K562 (cell line): ENCODE results near the gene CBX8. TPM values are rescaled to one million over a fixed set of nuclear protein-coding genes. Genes with fewer than 3 reads are reported as not detected.
A peak's percentile ranks its signal among the peaks of the same experiment; 100 is the strongest.

Experiments
- ATF1 ChIP-seq, 2 experiments: fragments of 450-650 bp in 1 of 2; IDR thresholded peaks; 2 replicates each; pipeline ENCODE4 v1.6.1; 2016; ENCODE audit warnings: missing compliant biosample characterization in 1 of 2, missing genetic modification characterization in 1 of 2
- CREM ChIP-seq: IDR thresholded peaks from 2 replicates; pipeline ENCODE4 v1.6.1; 2014; ENCODE audit warnings: antibody characterized with exemption, low read depth
- NFXL1 ChIP-seq: fragments of 450-650 bp; formaldehyde crosslinking; IDR thresholded peaks from 2 replicates; pipeline ENCODE4 v1.4.0; 2021; ENCODE audit warnings: mild to moderate bottlenecking
- POLR3A ChIP-seq: IDR thresholded peaks from 2 replicates; pipeline ENCODE4 v1.6.1; 2011; ENCODE audit warnings: borderline replicate concordance, mild to moderate bottlenecking, moderate library complexity; ENCODE audit not compliant: insufficient read length, insufficient read depth; ENCODE audit errors: extremely low read depth
- RB1 ChIP-seq: fragments of 450-650 bp; IDR thresholded peaks from 2 replicates; pipeline ENCODE4 v1.6.1; 2017; ENCODE audit warnings: low read depth, mild to moderate bottlenecking
- ZNF175 ChIP-seq: fragments of 200-800 bp; sonication (Bioruptor generic); IDR thresholded peaks from 2 replicates; pipeline ENCODE4 v1.6.1; 2016; ENCODE audit warnings: low read depth, mild to moderate bottlenecking, missing genetic modification characterization, missing compliant biosample characterization
- polyA plus RNA-seq, 8 experiments: library from polyadenylated mRNA; depleted of rRNA in 4 of 8; stranded (reverse) in 5 of 8; unstranded in 3 of 8; fragments of >200 nt; fragmentation: Nextera tagmentation in 2 of 8; fragmentation: Illumina TruSeq in 1 of 8; extraction: Ambion mirVana in 2 of 8; extraction: Trizol in 1 of 8; gene quantifications; 2 replicates each; pipeline versions ENCODE4 v1.2.1 to v1.2.3, GENCODE V29; 2011 to 2014; ENCODE audit warnings: inconsistent platforms in 1 of 8, missing spikeins in 1 of 8
- total RNA-seq, 7 experiments: library from RNA; depleted of rRNA in 6 of 7; stranded (reverse); fragments of >200 nt in 6 of 7; fragmentation: Illumina TruSeq in 2 of 7; extraction: Trizol in 2 of 7; gene quantifications; 2 replicates each; pipeline versions ENCODE4 v1.2.1 to v1.2.3, GENCODE V29; 2011 to 2021; ENCODE audit warnings: low replicate concordance in 1 of 7
- TF ChIP-seq, protein P1 (sequence below): fragments of 250-450 bp; sonication (Bioruptor Pico); IDR thresholded peaks from 2 replicates; pipeline ENCODE4 v1.9.0; 2021; ENCODE audit warnings: mild to moderate bottlenecking, inconsistent platforms
- TF ChIP-seq, protein P2 (sequence below), 2 experiments: fragments of 250-450 bp in 1 of 2; fragments of 450-650 bp in 1 of 2; sonication (Bioruptor Pico) in 1 of 2; IDR thresholded peaks; 2 replicates each; pipeline versions ENCODE4 v1.6.1 to v1.8.0; 2016 to 2021; ENCODE audit warnings: mild to moderate bottlenecking in 2 of 2, moderate library complexity in 2 of 2, missing compliant biosample characterization in 1 of 2, missing genetic modification characterization in 1 of 2
- TF ChIP-seq, protein P3 (sequence below), 2 experiments: fragments of 450-650 bp in 1 of 2; sonication (generic) in 1 of 2; formaldehyde crosslinking in 1 of 2; IDR thresholded peaks; 2 replicates each; pipeline versions ENCODE4 v1.7.1 to v1.9.0; 2016 to 2022; ENCODE audit warnings: inconsistent platforms in 1 of 2, mild to moderate bottlenecking in 1 of 2, missing genetic modification reagents in 1 of 2
- TF ChIP-seq, protein P4 (sequence below): fragments of 450-650 bp; IDR thresholded peaks from 2 replicates; pipeline ENCODE4 v1.6.1; 2016; ENCODE audit warnings: low read depth, mild to moderate bottlenecking, moderate library complexity
- TF ChIP-seq, protein P5 (sequence below): fragments of 200-800 bp; sonication (Bioruptor generic); IDR thresholded peaks from 2 replicates; pipeline ENCODE4 v1.6.1; 2017; ENCODE audit warnings: missing genetic modification characterization, missing compliant biosample characterization

Gene CBX8
- total and polyA plus RNA-seq, 9 of the 15 experiments (the other 6 are each of a cell fraction or from before 2014, with no cell fraction given), result 0.08 to 11.9 (median 2.6) TPM

DNA sequence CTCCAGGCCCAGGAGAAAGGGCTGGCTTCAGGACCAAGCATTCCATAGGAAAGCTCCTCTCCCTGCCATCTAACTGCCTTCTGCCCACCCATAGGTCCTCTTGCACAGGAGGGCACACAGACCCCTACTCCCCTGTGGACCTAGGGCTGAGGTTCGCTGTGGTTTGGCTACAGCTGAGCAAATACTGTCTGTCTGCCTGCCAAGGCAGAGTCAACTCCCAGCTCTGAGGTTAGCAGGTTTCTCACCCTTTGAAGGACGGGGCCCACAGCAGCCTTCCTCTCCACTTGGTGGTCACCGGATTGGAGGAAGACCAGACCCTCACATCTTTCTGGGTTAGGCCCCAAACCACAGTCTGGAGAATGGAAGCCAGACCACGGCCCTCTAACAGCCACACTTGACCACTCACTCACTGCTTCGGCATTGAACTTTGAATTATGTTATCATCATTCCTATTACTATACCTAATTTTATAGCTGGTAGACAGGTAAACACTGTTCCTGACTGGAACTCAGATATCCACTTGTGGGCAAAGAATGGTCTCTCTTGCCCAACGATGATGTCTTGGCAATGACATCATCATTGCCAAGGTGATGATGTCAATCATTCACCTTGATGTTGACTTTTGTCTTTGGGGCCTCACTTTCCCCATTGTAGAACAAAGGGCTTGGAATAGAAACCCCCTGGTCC is 28.2 kb upstream of the CBX8 start (continued):
- TF ChIP-seq, protein P1, sequence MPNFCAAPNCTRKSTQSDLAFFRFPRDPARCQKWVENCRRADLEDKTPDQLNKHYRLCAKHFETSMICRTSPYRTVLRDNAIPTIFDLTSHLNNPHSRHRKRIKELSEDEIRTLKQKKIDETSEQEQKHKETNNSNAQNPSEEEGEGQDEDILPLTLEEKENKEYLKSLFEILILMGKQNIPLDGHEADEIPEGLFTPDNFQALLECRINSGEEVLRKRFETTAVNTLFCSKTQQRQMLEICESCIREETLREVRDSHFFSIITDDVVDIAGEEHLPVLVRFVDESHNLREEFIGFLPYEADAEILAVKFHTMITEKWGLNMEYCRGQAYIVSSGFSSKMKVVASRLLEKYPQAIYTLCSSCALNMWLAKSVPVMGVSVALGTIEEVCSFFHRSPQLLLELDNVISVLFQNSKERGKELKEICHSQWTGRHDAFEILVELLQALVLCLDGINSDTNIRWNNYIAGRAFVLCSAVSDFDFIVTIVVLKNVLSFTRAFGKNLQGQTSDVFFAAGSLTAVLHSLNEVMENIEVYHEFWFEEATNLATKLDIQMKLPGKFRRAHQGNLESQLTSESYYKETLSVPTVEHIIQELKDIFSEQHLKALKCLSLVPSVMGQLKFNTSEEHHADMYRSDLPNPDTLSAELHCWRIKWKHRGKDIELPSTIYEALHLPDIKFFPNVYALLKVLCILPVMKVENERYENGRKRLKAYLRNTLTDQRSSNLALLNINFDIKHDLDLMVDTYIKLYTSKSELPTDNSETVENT, result no peak
- no peak for TF ChIP-seq RB1
- 0 out of 2 replicates have a peak, but pooled peaks have one; percentile 59 for TF ChIP-seq ZNF175 (CRISPR knock-in tag)
- TF ChIP-seq, protein P2, sequence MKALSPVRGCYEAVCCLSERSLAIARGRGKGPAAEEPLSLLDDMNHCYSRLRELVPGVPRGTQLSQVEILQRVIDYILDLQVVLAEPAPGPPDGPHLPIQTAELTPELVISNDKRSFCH (CRISPR knock-in tag; IDR thresholded peaks at IDR 0.05), result no peak
- TF ChIP-seq, protein P2 (tag; IDR thresholded peaks at IDR 0.05), result 0 out of 2 replicates have a peak, but pooled peaks have one; percentile 30
- TF ChIP-seq POLR3A, result no peak
- 0 out of 2 replicates have a peak, but pooled peaks have one; percentile 12 for TF ChIP-seq CREM
- TF ChIP-seq, protein P3, sequence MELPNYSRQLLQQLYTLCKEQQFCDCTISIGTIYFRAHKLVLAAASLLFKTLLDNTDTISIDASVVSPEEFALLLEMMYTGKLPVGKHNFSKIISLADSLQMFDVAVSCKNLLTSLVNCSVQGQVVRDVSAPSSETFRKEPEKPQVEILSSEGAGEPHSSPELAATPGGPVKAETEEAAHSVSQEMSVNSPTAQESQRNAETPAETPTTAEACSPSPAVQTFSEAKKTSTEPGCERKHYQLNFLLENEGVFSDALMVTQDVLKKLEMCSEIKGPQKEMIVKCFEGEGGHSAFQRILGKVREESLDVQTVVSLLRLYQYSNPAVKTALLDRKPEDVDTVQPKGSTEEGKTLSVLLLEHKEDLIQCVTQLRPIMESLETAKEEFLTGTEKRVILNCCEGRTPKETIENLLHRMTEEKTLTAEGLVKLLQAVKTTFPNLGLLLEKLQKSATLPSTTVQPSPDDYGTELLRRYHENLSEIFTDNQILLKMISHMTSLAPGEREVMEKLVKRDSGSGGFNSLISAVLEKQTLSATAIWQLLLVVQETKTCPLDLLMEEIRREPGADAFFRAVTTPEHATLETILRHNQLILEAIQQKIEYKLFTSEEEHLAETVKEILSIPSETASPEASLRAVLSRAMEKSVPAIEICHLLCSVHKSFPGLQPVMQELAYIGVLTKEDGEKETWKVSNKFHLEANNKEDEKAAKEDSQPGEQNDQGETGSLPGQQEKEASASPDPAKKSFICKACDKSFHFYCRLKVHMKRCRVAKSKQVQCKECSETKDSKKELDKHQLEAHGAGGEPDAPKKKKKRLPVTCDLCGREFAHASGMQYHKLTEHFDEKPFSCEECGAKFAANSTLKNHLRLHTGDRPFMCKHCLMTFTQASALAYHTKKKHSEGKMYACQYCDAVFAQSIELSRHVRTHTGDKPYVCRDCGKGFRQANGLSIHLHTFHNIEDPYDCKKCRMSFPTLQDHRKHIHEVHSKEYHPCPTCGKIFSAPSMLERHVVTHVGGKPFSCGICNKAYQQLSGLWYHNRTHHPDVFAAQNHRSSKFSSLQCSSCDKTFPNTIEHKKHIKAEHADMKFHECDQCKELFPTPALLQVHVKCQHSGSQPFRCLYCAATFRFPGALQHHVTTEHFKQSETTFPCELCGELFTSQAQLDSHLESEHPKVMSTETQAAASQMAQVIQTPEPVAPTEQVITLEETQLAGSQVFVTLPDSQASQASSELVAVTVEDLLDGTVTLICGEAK (IDR thresholded peaks at IDR 0.05), result no peak
- TF ChIP-seq, protein P3 (CRISPR knock-in tag; IDR thresholded peaks at IDR 0.05), result no peak
- TF ChIP-seq, protein P4, sequence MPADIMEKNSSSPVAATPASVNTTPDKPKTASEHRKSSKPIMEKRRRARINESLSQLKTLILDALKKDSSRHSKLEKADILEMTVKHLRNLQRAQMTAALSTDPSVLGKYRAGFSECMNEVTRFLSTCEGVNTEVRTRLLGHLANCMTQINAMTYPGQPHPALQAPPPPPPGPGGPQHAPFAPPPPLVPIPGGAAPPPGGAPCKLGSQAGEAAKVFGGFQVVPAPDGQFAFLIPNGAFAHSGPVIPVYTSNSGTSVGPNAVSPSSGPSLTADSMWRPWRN, result no peak
- no peak for TF ChIP-seq ATF1 (CRISPR knock-in tag; IDR thresholded peaks at IDR 0.05)
- TF ChIP-seq ATF1 (tag; IDR thresholded peaks at IDR 0.05), result peak; percentile 67
- TF ChIP-seq, protein P5, sequence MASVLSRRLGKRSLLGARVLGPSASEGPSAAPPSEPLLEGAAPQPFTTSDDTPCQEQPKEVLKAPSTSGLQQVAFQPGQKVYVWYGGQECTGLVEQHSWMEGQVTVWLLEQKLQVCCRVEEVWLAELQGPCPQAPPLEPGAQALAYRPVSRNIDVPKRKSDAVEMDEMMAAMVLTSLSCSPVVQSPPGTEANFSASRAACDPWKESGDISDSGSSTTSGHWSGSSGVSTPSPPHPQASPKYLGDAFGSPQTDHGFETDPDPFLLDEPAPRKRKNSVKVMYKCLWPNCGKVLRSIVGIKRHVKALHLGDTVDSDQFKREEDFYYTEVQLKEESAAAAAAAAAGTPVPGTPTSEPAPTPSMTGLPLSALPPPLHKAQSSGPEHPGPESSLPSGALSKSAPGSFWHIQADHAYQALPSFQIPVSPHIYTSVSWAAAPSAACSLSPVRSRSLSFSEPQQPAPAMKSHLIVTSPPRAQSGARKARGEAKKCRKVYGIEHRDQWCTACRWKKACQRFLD (CRISPR knock-in tag), result no peak
- no peak for TF ChIP-seq NFXL1 (CRISPR knock-in tag)
